SK-N-SH treated with all-trans-retinoic acid at 6 μM for 48 hours (cell line): ENCODE measurements around the gene C4orf36.

Experiments
- OSR1 ChIP-seq: fragments of 250-450 bp; sonication (Bioruptor Pico); IDR thresholded peaks from 2 replicates; pipeline ENCODE4 v1.8.0; 2022; ENCODE audit warnings: moderate library complexity, mild to moderate bottlenecking, inconsistent platforms
- RARB ChIP-seq: fragments of 250-450 bp; sonication (Bioruptor Pico); IDR thresholded peaks from 2 replicates; pipeline ENCODE4 v1.8.0; 2021; ENCODE audit warnings: mild to moderate bottlenecking, moderate library complexity
- TCF4 ChIP-seq: fragments of 250-450 bp; sonication (Bioruptor Pico); IDR thresholded peaks from 2 replicates; pipeline ENCODE4 v1.8.0; 2021; ENCODE audit warnings: mild to moderate bottlenecking, moderate library complexity, borderline replicate concordance

GRCh38 chr4:86879641-86880040, 12.6 kb downstream of the C4orf36 start:
- TF ChIP-seq RARB (CRISPR knock-in tag) (no peak), TCF4 (no peak), OSR1 (CRISPR knock-in tag) (no peak)
